ENCODE data around the gene KCNK10. TPM values are rescaled to one million over a fixed set of nuclear protein-coding genes. Genes with fewer than 3 reads are reported as not detected.
A peak's percentile ranks its signal among the peaks of the same experiment; 100 is the strongest.

KCNK10 gene
- total RNA-seq, 6 donors from 2014 or later: 0.13 to 0.30 TPM; not detected in 4

DNA sequence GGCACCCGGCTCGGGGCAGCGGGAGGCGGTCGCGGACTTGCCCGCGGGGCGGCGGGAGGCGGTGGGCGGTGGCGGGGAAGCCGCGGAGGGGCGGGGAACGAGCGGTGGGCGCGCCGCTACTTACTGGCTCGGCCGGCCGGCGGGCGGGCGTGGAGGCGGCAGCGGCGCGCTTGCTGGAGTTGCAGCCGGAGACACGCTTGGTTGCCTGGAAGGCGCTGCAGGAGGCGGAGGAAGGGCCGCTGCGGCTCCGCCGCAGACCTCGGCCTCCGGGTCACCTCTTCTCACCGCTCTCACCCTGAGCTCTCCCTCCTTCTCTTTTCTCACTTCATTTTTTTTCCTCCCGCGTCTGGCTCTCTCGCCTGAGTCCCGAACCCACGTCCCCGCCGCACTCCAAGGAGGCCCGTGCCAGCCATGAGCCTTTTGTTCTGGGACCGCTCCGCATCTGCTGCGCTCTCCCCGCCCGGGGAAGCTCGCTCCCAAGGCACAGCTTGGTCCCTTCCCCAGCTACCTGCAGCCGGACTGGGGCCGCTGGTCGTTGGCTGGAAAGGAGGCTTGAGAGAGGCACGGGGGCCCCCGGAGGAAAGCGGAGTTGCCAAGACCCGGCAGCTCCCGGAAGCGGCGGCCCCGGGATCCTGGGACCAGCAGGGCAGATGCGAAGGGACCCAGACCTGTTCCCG lies 592 bp upstream of the KCNK10 start:
- WGBS, 2 donors: 1% methylated on average over 33 to 46 of the region's 69 CpGs
- Histone ChIP-seq H3K27me3 (peaks cover 0 to 32% (median 15%) of the 10 kb centered on the region in 4 donors), H3K27ac (no peak overlapping the region), H3K4me1 (peaks cover 0 to 29% (median 13%) of the 10 kb centered on the region in 4 donors), H3K36me3 (no peaks in the 10 kb centered on the region), H3K9me3 (no peaks in the 10 kb centered on the region), H3K4me3 (peak overlapping the region in 3 of 4 donors; percentile 33 to 38 (median 35))
- ATAC-seq (ENCODE audit: low FRiP score in 2 of 2) (peak in 1 of 2 donors; percentile 20), DNase-seq (peak in 1 of 2 donors; percentile 86)
- TF ChIP-seq, protein P1, sequence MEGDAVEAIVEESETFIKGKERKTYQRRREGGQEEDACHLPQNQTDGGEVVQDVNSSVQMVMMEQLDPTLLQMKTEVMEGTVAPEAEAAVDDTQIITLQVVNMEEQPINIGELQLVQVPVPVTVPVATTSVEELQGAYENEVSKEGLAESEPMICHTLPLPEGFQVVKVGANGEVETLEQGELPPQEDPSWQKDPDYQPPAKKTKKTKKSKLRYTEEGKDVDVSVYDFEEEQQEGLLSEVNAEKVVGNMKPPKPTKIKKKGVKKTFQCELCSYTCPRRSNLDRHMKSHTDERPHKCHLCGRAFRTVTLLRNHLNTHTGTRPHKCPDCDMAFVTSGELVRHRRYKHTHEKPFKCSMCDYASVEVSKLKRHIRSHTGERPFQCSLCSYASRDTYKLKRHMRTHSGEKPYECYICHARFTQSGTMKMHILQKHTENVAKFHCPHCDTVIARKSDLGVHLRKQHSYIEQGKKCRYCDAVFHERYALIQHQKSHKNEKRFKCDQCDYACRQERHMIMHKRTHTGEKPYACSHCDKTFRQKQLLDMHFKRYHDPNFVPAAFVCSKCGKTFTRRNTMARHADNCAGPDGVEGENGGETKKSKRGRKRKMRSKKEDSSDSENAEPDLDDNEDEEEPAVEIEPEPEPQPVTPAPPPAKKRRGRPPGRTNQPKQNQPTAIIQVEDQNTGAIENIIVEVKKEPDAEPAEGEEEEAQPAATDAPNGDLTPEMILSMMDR (IDR thresholded peaks at IDR 0.05): no peak
- TF ChIP-seq EP300 (IDR thresholded peaks at IDR 0.05): no peak
- TF ChIP-seq POLR2AphosphoS5 (IDR thresholded peaks at IDR 0.05): no peak
- no peak for TF ChIP-seq POLR2A (IDR thresholded peaks at IDR 0.05)

DNA sequence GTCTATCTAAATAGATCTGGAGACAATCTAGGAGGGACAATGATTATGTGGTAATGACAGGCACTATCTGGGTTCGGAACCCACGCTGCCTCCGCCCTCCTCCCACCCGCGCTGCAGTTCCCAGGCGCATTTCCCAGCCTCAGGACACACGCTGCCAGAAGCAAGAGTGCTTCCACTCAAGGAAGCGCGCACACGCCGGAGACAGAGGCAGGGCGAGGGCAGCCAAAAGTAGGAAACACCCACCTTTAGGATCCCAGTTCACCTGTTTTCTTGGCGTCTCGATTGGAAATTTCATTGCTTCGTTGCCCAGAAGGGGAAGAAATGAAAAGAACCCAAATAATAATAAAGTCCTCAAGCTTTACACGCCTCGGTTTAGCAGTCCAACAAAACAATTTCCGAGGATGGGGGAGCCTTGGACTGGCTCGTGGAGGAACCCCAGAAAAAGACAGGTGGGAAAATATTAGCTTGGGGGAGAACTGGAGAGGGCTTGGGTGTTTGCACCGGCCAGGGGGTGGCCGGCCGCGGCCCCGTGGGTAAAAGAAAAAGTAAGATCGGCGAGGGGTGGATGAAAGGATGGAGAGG lies 474 bp downstream of the KCNK10 start:
- no peaks in the 10 kb centered on the region for H3K36me3 ChIP-seq
- H3K4me3 ChIP-seq: peak overlapping the region in 2 of 4 donors; percentile 35 to 38
- peaks cover 0 to 29% (median 13%) of the 10 kb centered on the region in 4 donors for H3K4me1 ChIP-seq
- no peak overlapping the region for H3K27ac ChIP-seq
- DNase-seq (peak in 1 of 2 donors; percentile 30), ATAC-seq (ENCODE audit: low FRiP score in 2 of 2) (no peak)
- no peaks in the 10 kb centered on the region for H3K9me3 ChIP-seq
- peaks cover 0 to 32% (median 15%) of the 10 kb centered on the region in 4 donors for H3K27me3 ChIP-seq
- 2 to 6% methylated on average over 25 of the region's 26 CpGs for WGBS, 2 donors
- TF ChIP-seq POLR2AphosphoS5 (IDR thresholded peaks at IDR 0.05) (no peak), POLR2A (IDR thresholded peaks at IDR 0.05) (no peak), EP300 (IDR thresholded peaks at IDR 0.05) (no peak)
- TF ChIP-seq, protein P1 (IDR thresholded peaks at IDR 0.05): no peak

DNA sequence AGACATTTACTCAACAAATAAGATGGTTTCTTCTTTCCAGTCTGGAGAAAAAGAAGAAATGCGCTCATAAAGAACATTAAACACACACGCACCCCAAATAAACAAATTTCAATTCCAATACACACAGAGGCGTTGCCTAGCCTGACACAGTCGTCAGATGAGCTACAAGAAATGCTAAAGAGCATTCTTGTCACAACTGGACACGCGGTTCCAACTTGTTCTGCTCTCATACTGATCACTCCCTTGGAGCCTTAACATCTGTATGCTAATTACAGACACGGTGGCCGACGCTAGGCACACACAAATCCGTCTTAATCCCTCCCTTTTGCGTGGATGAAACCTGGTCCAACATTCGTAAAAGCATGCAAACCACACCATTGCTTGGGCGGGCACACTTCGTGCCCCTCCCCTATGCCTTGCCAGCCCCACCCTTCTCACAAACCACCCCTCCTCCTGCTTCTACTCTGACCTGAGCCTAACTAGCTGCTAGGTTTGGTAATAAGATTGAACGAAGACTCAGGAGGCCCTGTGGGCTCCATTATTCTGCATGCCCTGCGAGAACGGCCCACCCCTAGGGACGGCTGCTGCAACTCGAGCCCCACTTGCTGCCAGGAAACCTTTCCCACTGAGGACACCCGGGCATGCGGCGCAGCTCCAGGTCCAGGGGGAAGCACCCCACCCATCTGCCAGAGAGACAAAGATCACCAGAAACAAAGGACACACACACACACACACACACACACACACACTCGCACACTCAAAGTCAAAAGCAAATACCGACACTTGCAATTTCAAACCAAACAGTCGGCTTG lies 1.2 kb downstream of the KCNK10 start:
- ATAC-seq (ENCODE audit: low FRiP score in 2 of 2) (no peak), DNase-seq (peak in 1 of 2 donors; percentile 40)
- TF ChIP-seq, protein P1 (IDR thresholded peaks at IDR 0.05): no peak
- TF ChIP-seq EP300 (IDR thresholded peaks at IDR 0.05) (no peak), POLR2AphosphoS5 (IDR thresholded peaks at IDR 0.05) (no peak), POLR2A (IDR thresholded peaks at IDR 0.05) (no peak)
- Histone ChIP-seq H3K27me3 (peaks cover 0 to 32% (median 15%) of the 10 kb centered on the region in 4 donors), H3K27ac (no peak overlapping the region), H3K4me1 (peaks cover 0 to 28% (median 13%) of the 10 kb centered on the region in 4 donors), H3K9me3 (no peaks in the 10 kb centered on the region), H3K36me3 (no peaks in the 10 kb centered on the region), H3K4me3 (no peak overlapping the region)
- WGBS, 2 donors: 22 to 26% methylated on average over 19 to 25 of the region's 25 CpGs

DNA sequence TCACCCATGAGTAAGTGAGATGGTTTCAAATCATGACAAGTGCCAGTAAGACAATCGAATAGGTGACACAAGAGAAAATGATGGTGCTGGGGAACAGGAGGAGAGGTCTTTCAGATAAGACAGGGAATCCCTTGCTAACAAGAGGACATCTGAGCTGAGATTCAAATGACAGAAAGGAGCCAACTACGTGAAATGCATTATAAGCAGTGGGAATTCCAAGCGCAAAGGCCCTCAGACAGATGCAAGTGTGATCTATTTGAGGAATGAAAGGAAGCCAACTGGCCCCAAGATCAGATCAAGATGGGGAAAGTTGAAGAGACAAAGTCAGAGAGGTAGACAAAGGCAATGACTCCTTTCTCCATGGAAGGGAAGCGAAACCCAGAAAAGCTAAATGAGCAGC lies 4.7 kb downstream of the KCNK10 start:
- no peak for ATAC-seq (ENCODE audit: low FRiP score in 2 of 2)
- TF ChIP-seq, protein P1 (IDR thresholded peaks at IDR 0.05): no peak
- TF ChIP-seq POLR2A (IDR thresholded peaks at IDR 0.05) (no peak), POLR2AphosphoS5 (IDR thresholded peaks at IDR 0.05) (no peak), EP300 (IDR thresholded peaks at IDR 0.05) (no peak)
- H3K36me3 ChIP-seq: no peaks in the 10 kb centered on the region
- peaks cover 0 to 8% (median 4%) of the 10 kb centered on the region in 4 donors for H3K27me3 ChIP-seq
- DNase-seq: no peak
- no peak overlapping the region for H3K27ac ChIP-seq
- no peaks in the 10 kb centered on the region for H3K9me3 ChIP-seq
- no peak overlapping the region for H3K4me3 ChIP-seq
- WGBS, 2 donors: 82 to 87% methylated on average over 4 of the region's 4 CpGs
- peaks cover 0 to 12% (median 7%) of the 10 kb centered on the region in 4 donors for H3K4me1 ChIP-seq
